Subcutaneous abdominal adipose tissue (tissue), 5 donors: ENCODE measurements around the gene IKZF1.
A peak's percentile ranks its signal among the peaks of the same experiment; 100 is the strongest.

ENCODE experiments used
- H3K27ac ChIP-seq: one replicate; pipeline ENCODE4 v1.7.0; 2013; ENCODE audit warnings: low read depth, mild to moderate bottlenecking, inconsistent platforms, low read length, moderate library complexity
- H3K27me3 ChIP-seq, 5 donors: one replicate each; pipeline ENCODE4 v1.7.0; 2013; ENCODE audit warnings: low read length in 5 of 5, inconsistent platforms in 1 of 5; ENCODE audit not compliant: control insufficient read depth in 5 of 5, insufficient read depth in 4 of 5
- H3K36me3 ChIP-seq, 5 donors: one replicate each; pipeline ENCODE4 v1.7.0; 2013; ENCODE audit warnings: low read length in 5 of 5; ENCODE audit not compliant: control insufficient read depth in 5 of 5, insufficient read depth in 5 of 5
- H3K4me1 ChIP-seq, 5 donors: one replicate each; pipeline ENCODE4 v1.7.0; 2013; ENCODE audit warnings: low read length in 5 of 5, mild to moderate bottlenecking in 3 of 5, moderate library complexity in 1 of 5; ENCODE audit not compliant: control insufficient read depth in 5 of 5, insufficient read depth in 5 of 5
- H3K4me3 ChIP-seq, 5 donors: one replicate each; pipeline ENCODE4 v1.7.0; 2013; ENCODE audit warnings: low read length in 5 of 5, low read depth in 1 of 5
- H3K9ac ChIP-seq, 5 donors: one replicate each; pipeline ENCODE4 v1.7.0; 2013; ENCODE audit warnings: low read length in 5 of 5, mild to moderate bottlenecking in 4 of 5, moderate library complexity in 3 of 5
- H3K9me3 ChIP-seq, 5 donors: one replicate each; pipeline ENCODE4 v1.7.0; 2013; ENCODE audit warnings: low read length in 5 of 5; ENCODE audit not compliant: control insufficient read depth in 5 of 5
- donor health status: healthy.
- donor health status: healthy.
- donor health status: healthy.
- donor health status: healthy.
- donor health status: healthy.

Gene IKZF1

DNA sequence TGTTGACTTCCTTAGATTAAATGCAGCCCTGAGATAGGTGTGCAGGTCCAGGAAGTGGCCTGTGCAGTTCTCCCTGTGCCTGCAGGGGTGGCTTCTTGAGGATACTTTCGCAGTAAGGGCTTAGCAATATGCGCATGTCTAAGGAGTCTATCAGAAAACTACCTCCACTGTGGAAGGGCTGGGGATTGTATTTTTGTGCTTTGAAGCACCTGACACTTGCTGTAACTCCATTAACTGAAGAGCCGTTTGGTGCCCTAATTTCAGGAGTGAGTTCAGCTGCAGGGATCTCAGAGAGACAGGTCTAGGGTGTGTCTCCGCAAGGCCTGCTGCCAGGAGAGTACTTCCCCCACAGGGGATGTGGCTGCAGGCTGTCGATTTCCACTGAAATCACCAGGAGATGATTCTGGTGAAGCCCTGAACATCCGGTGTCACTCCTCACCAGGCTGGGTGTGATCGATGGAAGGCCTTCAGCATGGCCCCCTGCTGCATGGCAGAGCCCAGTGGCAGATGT, 35.5 kb downstream of the IKZF1 start:
- no peak overlapping the region for H3K4me3 ChIP-seq
- H3K9me3 ChIP-seq: no peaks in the 10 kb centered on the region
- H3K4me1 ChIP-seq: peaks cover 0 to 4% (median 0%) of the 10 kb centered on the region in 5 donors
- peaks cover 0 to 8% (median 0%) of the 10 kb centered on the region in 5 donors for H3K27me3 ChIP-seq
- H3K36me3 ChIP-seq: no peaks in the 10 kb centered on the region
- H3K27ac ChIP-seq: no peak overlapping the region
- H3K9ac ChIP-seq: no peak overlapping the region

DNA sequence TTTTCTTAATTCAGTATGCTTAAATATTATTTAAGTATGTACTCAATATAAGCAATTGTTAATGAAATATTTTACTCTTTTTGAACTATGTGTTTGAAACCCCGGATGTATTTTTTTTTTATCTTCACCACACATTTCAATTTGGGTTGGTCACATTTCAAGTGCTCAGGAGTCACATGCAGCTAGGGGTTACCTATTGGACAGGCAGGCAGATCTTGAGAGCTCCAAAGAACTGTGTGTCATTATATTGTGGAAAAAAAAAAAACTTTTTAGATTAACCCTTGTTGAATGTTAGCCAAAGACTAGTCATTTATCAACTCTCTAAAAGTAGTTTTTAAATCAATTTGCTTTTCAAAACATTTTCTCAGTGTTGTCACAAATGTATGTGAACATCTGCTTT, 37.2 kb downstream of the IKZF1 start:
- Histone ChIP-seq H3K4me1 (peaks cover 0 to 4% (median 0%) of the 10 kb centered on the region in 5 donors), H3K4me3 (no peak overlapping the region), H3K27me3 (peaks cover 0 to 2% (median 0%) of the 10 kb centered on the region in 5 donors), H3K27ac (no peak overlapping the region), H3K9me3 (no peaks in the 10 kb centered on the region), H3K36me3 (no peaks in the 10 kb centered on the region), H3K9ac (no peak overlapping the region)

DNA sequence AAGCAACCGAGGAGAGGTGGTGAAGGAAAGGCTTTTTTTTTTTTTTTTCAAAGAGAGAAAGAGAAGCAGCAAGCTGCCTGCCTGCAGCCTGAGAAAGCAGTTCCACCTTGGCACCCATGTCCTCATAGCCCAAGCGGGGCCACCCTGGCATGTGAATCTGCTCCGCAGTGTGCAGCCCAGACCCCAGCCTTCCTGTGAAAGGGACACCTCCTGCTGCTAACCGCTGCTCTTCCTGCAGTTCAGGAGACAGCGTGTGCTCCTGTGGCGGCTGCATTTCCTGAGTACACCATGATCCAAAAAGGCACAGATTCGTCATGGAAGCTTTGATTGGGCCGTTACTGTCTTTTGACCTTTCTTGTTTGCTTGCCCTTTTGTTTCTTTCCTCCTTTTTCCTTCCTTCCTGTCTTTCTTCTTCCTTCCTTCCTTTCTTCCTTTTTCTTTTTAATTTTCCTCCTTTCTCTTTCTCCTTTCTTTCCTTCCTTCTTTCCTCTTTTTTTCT, 38.1 kb downstream of the IKZF1 start:
- no peak overlapping the region for H3K9ac ChIP-seq
- H3K27me3 ChIP-seq: peaks cover 0 to 2% (median 0%) of the 10 kb centered on the region in 5 donors
- no peaks in the 10 kb centered on the region for H3K36me3 ChIP-seq
- no peaks in the 10 kb centered on the region for H3K9me3 ChIP-seq
- H3K27ac ChIP-seq: no peak overlapping the region
- peaks cover 0 to 4% (median 0%) of the 10 kb centered on the region in 5 donors for H3K4me1 ChIP-seq
- peak overlapping the region in 1 of 5 donors; percentile 26 for H3K4me3 ChIP-seq

DNA sequence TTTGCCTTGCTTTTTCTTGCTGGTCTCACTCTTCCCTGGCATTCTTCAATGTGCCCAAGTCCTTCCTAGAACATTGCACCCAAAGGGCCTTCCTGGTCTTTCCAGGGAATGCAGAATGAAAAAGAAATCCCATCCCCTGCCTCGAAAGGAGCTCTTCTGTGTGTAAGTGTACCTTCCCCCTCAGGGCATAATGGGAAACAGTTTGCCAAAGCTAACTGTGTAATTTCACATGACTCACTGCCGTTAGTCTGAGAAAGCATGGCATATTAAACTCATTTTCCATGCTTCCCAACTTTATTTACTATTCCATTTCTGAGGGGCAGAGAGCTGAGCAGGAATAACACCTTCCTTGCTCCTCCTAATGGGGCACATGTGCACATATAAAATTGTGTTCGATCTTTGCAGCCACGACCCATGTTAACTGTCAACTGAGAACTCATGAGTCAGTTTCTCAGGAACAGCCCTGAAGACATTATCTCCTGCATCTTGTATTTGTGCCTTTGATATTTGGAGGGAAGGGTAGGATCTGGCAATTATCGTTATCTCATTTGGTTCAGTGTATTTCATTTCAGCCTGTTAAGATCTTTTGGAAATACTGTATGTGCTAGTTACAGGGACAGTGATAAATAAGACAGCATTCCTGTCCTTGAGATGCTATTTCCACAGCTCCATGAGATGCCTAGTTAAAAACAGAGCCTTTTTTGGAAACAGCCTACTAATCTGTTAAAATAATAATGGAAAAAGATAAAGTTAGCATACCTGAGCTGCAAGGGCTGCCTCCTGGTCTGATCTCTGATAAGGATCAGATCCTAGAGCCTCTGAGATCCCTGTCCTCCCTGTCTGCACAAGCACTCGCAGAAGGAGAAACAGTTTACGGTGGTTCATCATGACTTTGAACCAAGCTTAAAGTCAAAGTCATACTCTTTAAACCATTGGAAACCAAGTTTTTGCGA, 42.3 kb downstream of the IKZF1 start:
- H3K27ac ChIP-seq: no peak overlapping the region
- no peak overlapping the region for H3K9ac ChIP-seq
- no peak overlapping the region for H3K4me3 ChIP-seq
- no peaks in the 10 kb centered on the region for H3K9me3 ChIP-seq
- H3K27me3 ChIP-seq: peaks cover 0 to 2% (median 0%) of the 10 kb centered on the region in 5 donors
- peaks cover 0 to 4% (median 0%) of the 10 kb centered on the region in 5 donors for H3K4me1 ChIP-seq
- H3K36me3 ChIP-seq: no peaks in the 10 kb centered on the region

DNA sequence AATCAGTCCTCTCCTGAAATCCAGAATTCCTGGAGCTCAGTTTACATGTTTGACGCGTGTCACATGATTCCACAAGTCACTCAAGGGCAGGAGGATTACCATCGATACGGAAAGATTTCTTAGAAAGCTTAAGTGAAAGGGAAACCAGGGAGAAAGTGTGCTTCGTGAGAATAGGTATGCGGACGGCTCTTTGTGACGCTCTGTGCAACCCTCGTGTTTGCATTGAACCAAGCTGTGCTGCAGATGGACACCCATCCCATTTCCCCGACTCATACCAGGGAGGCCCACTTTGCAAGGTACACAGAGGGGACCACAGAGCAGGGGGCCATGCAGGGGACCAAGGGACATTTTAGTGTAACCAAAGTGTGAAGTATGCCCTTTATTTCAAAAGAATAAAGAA, 43.2 kb downstream of the IKZF1 start:
- H3K4me1 ChIP-seq: peaks cover 0 to 2% (median 0%) of the 10 kb centered on the region in 5 donors
- no peaks in the 10 kb centered on the region for H3K36me3 ChIP-seq
- no peak overlapping the region for H3K9ac ChIP-seq
- peaks cover 0 to 2% (median 0%) of the 10 kb centered on the region in 5 donors for H3K27me3 ChIP-seq
- no peak overlapping the region for H3K27ac ChIP-seq
- H3K4me3 ChIP-seq: no peak overlapping the region
- no peaks in the 10 kb centered on the region for H3K9me3 ChIP-seq

DNA sequence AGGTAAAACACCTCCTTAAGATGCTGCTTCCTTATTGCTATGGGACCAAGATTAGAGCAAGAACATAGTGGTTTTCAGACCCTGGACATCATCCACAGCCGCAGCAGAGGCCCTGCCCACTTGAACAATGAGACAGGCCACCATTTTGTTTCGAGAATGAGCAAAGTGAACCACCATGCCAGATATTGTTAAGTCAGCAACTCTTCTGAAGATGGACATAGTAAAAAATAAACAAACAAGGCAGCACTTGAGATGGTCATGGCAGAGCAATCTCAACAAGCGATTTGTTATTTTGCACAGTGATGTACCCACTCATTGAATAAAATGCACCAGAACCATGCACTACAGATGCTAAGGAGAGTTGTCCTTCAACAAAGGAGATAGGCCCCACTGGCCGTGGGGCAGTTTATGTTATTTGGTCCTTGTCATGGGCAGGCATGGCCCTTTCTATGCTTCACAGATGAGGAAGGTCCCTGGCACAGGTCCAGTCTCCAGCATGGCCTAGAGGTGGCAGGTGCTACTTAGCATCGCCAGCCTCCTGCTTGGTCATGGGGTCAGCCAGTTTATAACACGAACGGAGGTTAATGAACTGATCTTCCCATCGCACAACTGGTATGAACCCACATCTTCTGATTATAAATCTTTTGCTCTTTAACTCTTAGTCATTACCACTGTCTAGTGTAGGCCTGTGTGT, 44.1 kb downstream of the IKZF1 start:
- H3K27ac ChIP-seq: no peak overlapping the region
- no peak overlapping the region for H3K4me3 ChIP-seq

DNA sequence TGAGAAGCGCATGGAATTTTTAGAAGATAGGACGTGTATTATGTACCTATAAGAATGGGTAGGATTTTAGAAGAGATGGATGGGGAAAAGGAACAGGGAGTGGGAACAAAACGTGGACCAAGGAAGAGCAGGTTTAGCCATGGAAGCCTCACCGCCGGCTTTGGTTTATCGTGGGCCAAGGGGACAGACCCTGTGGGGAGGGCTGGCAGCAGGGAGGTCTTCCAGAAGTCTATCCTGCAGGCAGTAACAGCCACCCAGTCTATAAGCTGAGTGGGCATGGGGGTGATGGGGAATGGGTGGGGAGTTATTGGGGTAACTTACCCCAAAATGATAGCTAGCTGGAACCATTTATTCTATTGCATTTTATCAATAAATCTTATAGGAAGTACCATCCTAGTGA, 44.9 kb downstream of the IKZF1 start:
- H3K4me3 ChIP-seq: no peak overlapping the region
- H3K36me3 ChIP-seq: no peaks in the 10 kb centered on the region
- peaks cover 0 to 2% (median 0%) of the 10 kb centered on the region in 5 donors for H3K27me3 ChIP-seq
- no peak overlapping the region for H3K27ac ChIP-seq
- no peaks in the 10 kb centered on the region for H3K4me1 ChIP-seq
- no peak overlapping the region for H3K9ac ChIP-seq
- H3K9me3 ChIP-seq: no peaks in the 10 kb centered on the region

More for the DNA sequence above, 44.1 kb downstream of the IKZF1 start:
- Histone ChIP-seq H3K36me3 (no peaks in the 10 kb centered on the region), H3K9me3 (no peaks in the 10 kb centered on the region), H3K4me1 (no peaks in the 10 kb centered on the region), H3K9ac (no peak overlapping the region), H3K27me3 (peaks cover 0 to 2% (median 0%) of the 10 kb centered on the region in 5 donors)

DNA sequence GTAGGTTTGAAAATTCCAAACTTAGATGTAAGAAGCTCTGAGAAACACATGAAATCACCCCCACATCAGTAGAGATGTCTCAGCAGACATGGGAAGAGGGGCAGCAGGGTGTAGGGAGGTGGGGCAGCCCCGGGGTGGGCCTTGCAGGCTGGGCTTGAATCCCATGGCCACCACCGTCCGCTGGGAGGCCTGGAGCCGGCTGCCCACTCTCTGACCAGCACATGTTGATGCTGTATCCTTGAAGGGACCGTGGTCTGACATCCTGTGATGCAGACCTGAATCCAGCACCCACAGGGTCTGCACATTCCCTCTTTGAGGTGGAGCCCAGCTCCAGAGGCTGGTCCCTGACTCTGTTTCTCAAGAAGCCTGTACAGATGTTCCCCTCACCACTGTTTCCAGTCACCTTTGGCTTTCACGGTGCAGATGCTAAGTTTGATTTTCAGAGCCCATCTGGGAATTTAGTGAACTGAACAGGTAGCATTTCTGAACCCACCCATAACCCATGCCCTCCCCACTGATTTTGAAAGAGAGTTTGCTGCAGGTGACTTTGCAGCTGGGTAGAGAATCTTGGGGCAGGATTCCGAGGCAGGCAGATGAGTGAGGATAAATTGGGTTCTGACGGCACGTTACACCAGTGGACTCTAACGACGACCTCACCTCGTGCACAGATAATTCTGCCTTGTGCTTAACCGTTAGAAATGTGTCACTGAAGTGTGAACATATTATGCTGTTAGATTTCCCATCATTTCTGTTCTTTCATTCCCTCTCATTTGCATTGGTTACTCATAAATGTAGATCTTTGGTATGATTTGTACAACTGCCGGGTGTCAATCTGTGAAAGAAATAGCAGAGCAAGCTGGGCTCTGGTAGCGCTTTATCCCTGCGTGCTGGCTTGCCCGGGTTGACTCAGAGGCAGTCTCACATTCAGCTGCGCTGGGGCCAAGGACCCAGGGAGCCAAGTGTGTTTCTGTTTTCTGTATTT, 45.7 kb downstream of the IKZF1 start:
- no peaks in the 10 kb centered on the region for H3K9me3 ChIP-seq
- no peak overlapping the region for H3K27ac ChIP-seq
- peaks cover 0 to 2% (median 0%) of the 10 kb centered on the region in 5 donors for H3K27me3 ChIP-seq
- H3K4me3 ChIP-seq: no peak overlapping the region
- H3K36me3 ChIP-seq: no peaks in the 10 kb centered on the region
- H3K4me1 ChIP-seq: peaks cover 0 to 5% (median 0%) of the 10 kb centered on the region in 5 donors
- no peak overlapping the region for H3K9ac ChIP-seq

DNA sequence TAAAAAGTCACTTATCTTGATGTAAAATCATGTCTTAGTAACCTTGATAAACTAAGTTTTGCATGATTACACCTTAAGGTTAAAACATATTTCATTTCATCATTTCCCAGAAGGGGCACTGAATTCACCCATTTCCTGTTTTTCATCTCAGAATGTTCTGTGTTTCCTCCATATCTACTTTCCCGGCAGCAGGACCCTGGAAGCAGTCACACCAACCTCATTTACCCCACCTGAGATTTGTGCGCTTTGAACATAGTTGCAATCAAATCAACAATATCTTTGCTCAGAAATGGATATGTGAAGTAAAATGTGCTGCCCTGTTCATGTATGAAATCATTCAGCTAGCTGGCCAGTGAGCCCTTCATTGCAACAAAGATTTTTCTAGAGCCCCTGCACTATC, 46.8 kb downstream of the IKZF1 start:
- Histone ChIP-seq H3K27me3 (no peaks in the 10 kb centered on the region), H3K9ac (no peak overlapping the region), H3K36me3 (no peaks in the 10 kb centered on the region), H3K4me3 (no peak overlapping the region), H3K4me1 (peaks cover 0 to 10% (median 0%) of the 10 kb centered on the region in 5 donors), H3K9me3 (no peaks in the 10 kb centered on the region), H3K27ac (no peak overlapping the region)
